OCI-LY3 (cell line): ENCODE results near the gene ACTL9.
"Not testable (repeated sequence)": the region's sequence is repeated elsewhere in the genome, so short reads cannot be mapped to it uniquely, and the experiment has no call there.

Experiments
- H2AFZ ChIP-seq: fragments of 200-600, 300-600 bp; shearing (Covaris generic); 2 replicates; pipeline ENCODE4 v1.6.0; 2014; ENCODE audit warnings: antibody characterized with exemption, low read depth, low read length
- H3K27ac ChIP-seq: fragments of 200-600, 300-600 bp; sonication (generic); 2 replicates; pipeline ENCODE4 v1.5.1; 2014; ENCODE audit warnings: mild to moderate bottlenecking, low read length, moderate library complexity, mixed read lengths
- H3K27me3 ChIP-seq: fragments of 200-600, 300-600 bp; sonication (generic); 2 replicates; pipeline ENCODE4 v1.6.1; 2014; ENCODE audit warnings: low read depth, low read length, mixed read lengths
- H3K36me3 ChIP-seq: fragments of 200-600, 300-600 bp; sonication (generic); replicated peaks from 2 replicates; pipeline ENCODE3; 2014; ENCODE audit warnings: low read depth, low read length, mixed read lengths
- H3K4me1 ChIP-seq: fragments of 300-600, 200-600 bp; sonication (generic); 2 replicates; pipeline ENCODE4 v1.6.1; 2014; ENCODE audit warnings: low read length, mixed read lengths
- H3K4me2 ChIP-seq: fragments of 200-600, 300-600 bp; sonication (generic); 2 replicates; pipeline ENCODE4 v1.6.1; 2014; ENCODE audit warnings: low read length, mixed read lengths
- H3K4me3 ChIP-seq: fragments of 300-600, 200-600 bp; sonication (generic); 2 replicates; pipeline ENCODE4 v1.5.1; 2014; ENCODE audit warnings: antibody characterized with exemption, mild to moderate bottlenecking, low read length, moderate library complexity
- H3K79me2 ChIP-seq: fragments of 300-600, 200-600 bp; shearing (Covaris generic); 2 replicates; pipeline ENCODE4 v1.6.1; 2014; ENCODE audit warnings: mild to moderate bottlenecking, low read length, mixed read lengths
- H3K9ac ChIP-seq: fragments of 300-600, 200-600 bp; shearing (Covaris generic); 2 replicates; pipeline ENCODE4 v1.6.0; 2014; ENCODE audit warnings: mild to moderate bottlenecking, low read length, moderate library complexity
- H3K9me3 ChIP-seq: fragments of 200-600, 300-600 bp; shearing (Covaris generic); 2 replicates; pipeline ENCODE4 v1.6.1; 2014; ENCODE audit warnings: low read length, mixed read lengths; ENCODE audit not compliant: insufficient read depth
- H4K20me1 ChIP-seq: fragments of 200-600, 300-600 bp; sonication (generic); 2 replicates; pipeline ENCODE4 v1.6.1; 2016; ENCODE audit warnings: low read length, mixed read lengths; ENCODE audit not compliant: insufficient read depth
- CTCF ChIP-seq: fragments of 200-600, 300-600 bp; sonication (generic); IDR thresholded peaks from 2 replicates; pipeline ENCODE4 v1.5.1; 2014; ENCODE audit warnings: antibody characterized with exemption, low read length, low read depth
- EZH2phosphoT487 ChIP-seq: fragments of 200-600 bp; shearing (Covaris generic); IDR thresholded peaks from 2 replicates; pipeline ENCODE4 v1.6.1; 2018; ENCODE audit warnings: antibody characterized with exemption, mixed run types, low read depth

The ACTL9 gene

GRCh38 chr19:8698433-8699063 lies at the start of gene ACTL9:
Gene ACTL9 (minus strand): TSS chr19:8698795. CDS start chr19:8698701, 94 bp downstream.
- Histone ChIP-seq H3K27me3 (no peaks in the 10 kb centered on the region), H3K36me3 (no peaks in the 10 kb centered on the region), H3K27ac (no peak within 1 kb of the TSS), H3K4me1 (no peaks in the 10 kb centered on the region), H3K79me2 (no peaks in the 10 kb centered on the region), H3K4me2 (no peak within 1 kb of the TSS), H2AFZ (no peak within 1 kb of the TSS), H3K9ac (no peak within 1 kb of the TSS), H3K4me3 (no peak within 1 kb of the TSS), H3K9me3 (no peaks in the 10 kb centered on the region), H4K20me1 (no peaks in the 10 kb centered on the region)
- no peak for TF ChIP-seq EZH2phosphoT487

GRCh38 chr19:8739291-8740065 lies 40.9 kb upstream of the ACTL9 start:
- H3K4me3 ChIP-seq, H4K20me1 ChIP-seq: not testable (repeated sequence)

GRCh38 chr19:8738377-8738776 lies 39.8 kb upstream of the ACTL9 start:
- Histone ChIP-seq H4K20me1 (no peaks in the 10 kb centered on the region), H3K4me1 (no peaks in the 10 kb centered on the region), H3K27me3 (no peaks in the 10 kb centered on the region), H3K4me3 (no peak overlapping the region), H3K9ac (no peak overlapping the region), H3K36me3 (no peaks in the 10 kb centered on the region), H2AFZ (no peak overlapping the region), H3K79me2 (no peaks in the 10 kb centered on the region), H3K4me2 (no peak overlapping the region), H3K27ac (no peak overlapping the region), H3K9me3 (no peaks in the 10 kb centered on the region)
- TF ChIP-seq EZH2phosphoT487 (no peak), CTCF (no peak)

More at GRCh38 chr19:8739291-8740065, 40.9 kb upstream of the ACTL9 start:
- H3K27me3 ChIP-seq, H2AFZ ChIP-seq, H3K27ac ChIP-seq, H3K4me2 ChIP-seq, H3K36me3 ChIP-seq, H3K4me1 ChIP-seq, H3K9me3 ChIP-seq, H3K79me2 ChIP-seq, H3K9ac ChIP-seq: not testable (repeated sequence)

- TF ChIP-seq EZH2phosphoT487: no peak
- no peak for TF ChIP-seq CTCF
- H3K36me3 ChIP-seq: no peaks in the 10 kb centered on the region
- H3K27ac ChIP-seq: no peak overlapping the region
- H3K4me3 ChIP-seq: no peak overlapping the region
- no peaks in the 10 kb centered on the region for H4K20me1 ChIP-seq
- H2AFZ ChIP-seq: no peak overlapping the region
- no peaks in the 10 kb centered on the region for H3K9me3 ChIP-seq
- no peak overlapping the region for H3K9ac ChIP-seq
- H3K4me2 ChIP-seq: no peak overlapping the region
- no peaks in the 10 kb centered on the region for H3K27me3 ChIP-seq
- H3K4me1 ChIP-seq: no peaks in the 10 kb centered on the region
- H3K79me2 ChIP-seq: no peaks in the 10 kb centered on the region
Measured at GRCh38 chr19:8731428-8732169, 33.0 kb upstream of the ACTL9 start.

GRCh38 chr19:8724276-8724675 lies 25.7 kb upstream of the ACTL9 start:
- Histone ChIP-seq H4K20me1 (no peaks in the 10 kb centered on the region), H3K36me3 (no peaks in the 10 kb centered on the region), H3K27me3 (no peaks in the 10 kb centered on the region), H3K9ac (no peak overlapping the region), H3K4me1 (no peaks in the 10 kb centered on the region), H3K4me2 (no peak overlapping the region), H3K4me3 (no peak overlapping the region), H2AFZ (no peak overlapping the region), H3K27ac (no peak overlapping the region), H3K9me3 (no peaks in the 10 kb centered on the region), H3K79me2 (no peaks in the 10 kb centered on the region)
- no peak for TF ChIP-seq CTCF
